Parathyroid adenoma (tissue), 2 donors: ENCODE measurements around the gene GRID1.

Experiments
- H2AFZ ChIP-seq: fragments of 300-600 bp; sonication (generic); one replicate; pipeline ENCODE4 v1.7.0; 2017; ENCODE audit warnings: antibody characterized with exemption, mild to moderate bottlenecking
- H3K27ac ChIP-seq: fragments of 300-600 bp; sonication (generic); one replicate; pipeline ENCODE4 v1.7.0; 2017
- H3K27me3 ChIP-seq: fragments of 300-600 bp; sonication (generic); one replicate; pipeline ENCODE4 v1.7.0; 2017; ENCODE audit warnings: low read length; ENCODE audit not compliant: control insufficient read depth, insufficient read depth
- H3K36me3 ChIP-seq: fragments of 300-600 bp; sonication (generic); one replicate; pipeline ENCODE4 v1.7.0; 2017; ENCODE audit warnings: low read length; ENCODE audit not compliant: control insufficient read depth, insufficient read depth
- H3K4me1 ChIP-seq: fragments of 300-600 bp; sonication (generic); one replicate; pipeline ENCODE4 v1.7.0; 2017; ENCODE audit warnings: control low read depth
- H3K4me2 ChIP-seq: fragments of 300-600 bp; sonication (generic); one replicate; pipeline ENCODE4 v1.7.0; 2017; ENCODE audit warnings: low read length
- H3K4me3 ChIP-seq: fragments of 300-600 bp; sonication (generic); one replicate; pipeline ENCODE4 v1.7.0; 2017; ENCODE audit warnings: low read depth, low read length
- H3K79me2 ChIP-seq: fragments of 300-600 bp; sonication (generic); one replicate; pipeline ENCODE4 v1.7.0; 2017; ENCODE audit warnings: control low read depth
- H3K9ac ChIP-seq: fragments of 300-600 bp; sonication (generic); one replicate; pipeline ENCODE4 v1.7.0; 2017; ENCODE audit warnings: mild to moderate bottlenecking
- H3K9me3 ChIP-seq: fragments of 300-600 bp; sonication (generic); one replicate; pipeline ENCODE4 v1.7.0; 2017; ENCODE audit warnings: low read length; ENCODE audit not compliant: control insufficient read depth
- TF ChIP-seq, protein P1 (sequence below): fragments of 300-600 bp; sonication (generic); IDR thresholded peaks from one replicate; pipeline ENCODE4 v1.7.0; 2017; ENCODE audit warnings: antibody characterized with exemption, mild to moderate bottlenecking
- donor health status: primary hyperparathyroidism.

Gene GRID1

DNA sequence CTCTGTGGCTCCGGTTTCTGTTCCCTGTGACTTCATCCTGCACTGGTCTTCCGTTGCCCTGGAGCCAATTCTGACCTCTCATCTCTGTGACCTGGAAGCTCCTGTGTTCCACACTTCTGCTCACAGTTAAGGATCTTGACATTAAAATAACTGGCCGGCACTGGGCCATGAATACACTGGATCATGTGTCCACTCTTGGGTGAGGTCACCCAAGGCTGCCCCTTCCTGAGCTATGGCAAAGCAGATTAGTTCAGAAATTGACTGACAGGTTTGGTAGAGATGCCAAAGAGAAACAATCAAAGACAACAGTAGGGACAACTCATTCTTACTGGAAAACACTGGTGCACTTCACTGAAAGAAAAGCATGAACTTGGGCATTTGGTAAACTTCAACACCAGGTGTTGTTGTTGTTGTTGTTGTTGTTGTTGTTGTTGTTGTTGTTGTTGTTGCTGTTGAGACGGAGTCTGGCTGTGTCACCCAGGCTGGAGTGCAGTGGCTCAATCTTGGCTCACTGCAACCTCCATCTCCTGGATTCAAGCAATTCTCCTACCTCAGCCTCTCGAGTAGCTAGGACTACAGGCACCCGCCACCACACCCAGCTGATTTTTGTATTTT lies 36.7 kb upstream of the GRID1 start:
- no peaks in the 10 kb centered on the region for H3K27me3 ChIP-seq
- peak overlapping the region; percentile 15 for H3K4me2 ChIP-seq
- no peaks in the 10 kb centered on the region for H3K36me3 ChIP-seq
- no peak overlapping the region for H3K4me3 ChIP-seq
- H3K27ac ChIP-seq: peak overlapping the region; percentile 2
- H3K4me1 ChIP-seq: peaks cover 17% of the 10 kb centered on the region
- H3K79me2 ChIP-seq: no peaks in the 10 kb centered on the region
- H3K9me3 ChIP-seq: no peaks in the 10 kb centered on the region
- H3K9ac ChIP-seq: no peak overlapping the region
- TF ChIP-seq, protein P1, sequence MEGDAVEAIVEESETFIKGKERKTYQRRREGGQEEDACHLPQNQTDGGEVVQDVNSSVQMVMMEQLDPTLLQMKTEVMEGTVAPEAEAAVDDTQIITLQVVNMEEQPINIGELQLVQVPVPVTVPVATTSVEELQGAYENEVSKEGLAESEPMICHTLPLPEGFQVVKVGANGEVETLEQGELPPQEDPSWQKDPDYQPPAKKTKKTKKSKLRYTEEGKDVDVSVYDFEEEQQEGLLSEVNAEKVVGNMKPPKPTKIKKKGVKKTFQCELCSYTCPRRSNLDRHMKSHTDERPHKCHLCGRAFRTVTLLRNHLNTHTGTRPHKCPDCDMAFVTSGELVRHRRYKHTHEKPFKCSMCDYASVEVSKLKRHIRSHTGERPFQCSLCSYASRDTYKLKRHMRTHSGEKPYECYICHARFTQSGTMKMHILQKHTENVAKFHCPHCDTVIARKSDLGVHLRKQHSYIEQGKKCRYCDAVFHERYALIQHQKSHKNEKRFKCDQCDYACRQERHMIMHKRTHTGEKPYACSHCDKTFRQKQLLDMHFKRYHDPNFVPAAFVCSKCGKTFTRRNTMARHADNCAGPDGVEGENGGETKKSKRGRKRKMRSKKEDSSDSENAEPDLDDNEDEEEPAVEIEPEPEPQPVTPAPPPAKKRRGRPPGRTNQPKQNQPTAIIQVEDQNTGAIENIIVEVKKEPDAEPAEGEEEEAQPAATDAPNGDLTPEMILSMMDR: no peak
- H2AFZ ChIP-seq: peak overlapping the region; percentile 99

DNA sequence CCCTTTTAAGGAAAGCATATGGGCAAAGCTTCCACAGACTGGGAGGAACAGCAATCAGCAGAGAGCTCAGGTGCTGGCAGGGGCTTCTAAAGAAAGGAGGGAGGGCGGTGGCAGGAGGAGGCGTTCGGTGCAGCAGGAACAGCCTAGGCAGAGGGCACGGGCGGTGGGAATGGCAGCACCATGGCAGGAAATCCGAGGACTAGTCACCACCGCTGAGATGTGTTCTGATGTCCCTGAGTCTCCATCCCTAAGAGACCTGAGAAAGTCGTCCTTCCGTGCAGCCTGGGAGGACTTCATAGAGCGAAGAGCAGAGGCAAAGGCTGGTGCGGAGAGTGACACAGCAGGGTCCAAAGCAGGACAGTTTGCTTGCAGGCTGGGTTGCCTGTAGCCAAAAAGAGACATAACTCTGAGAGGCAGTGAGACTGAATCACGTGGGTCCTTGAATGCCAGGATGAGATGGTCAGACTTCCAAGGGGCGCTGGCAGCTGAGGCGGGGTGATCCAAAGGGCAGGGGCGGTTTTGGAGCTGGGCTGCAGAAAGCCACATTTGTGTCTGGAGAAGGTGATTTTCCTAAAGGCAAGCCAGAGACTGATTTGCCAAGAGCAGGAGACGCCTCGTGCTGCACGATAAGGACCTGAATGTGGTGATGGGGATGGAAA lies 35.8 kb upstream of the GRID1 start:
- TF ChIP-seq, protein P1: no peak
- no peaks in the 10 kb centered on the region for H3K27me3 ChIP-seq
- H3K27ac ChIP-seq: peak overlapping the region; percentile 2
- peak overlapping the region; percentile 99 for H2AFZ ChIP-seq
- no peaks in the 10 kb centered on the region for H3K79me2 ChIP-seq
- no peaks in the 10 kb centered on the region for H3K36me3 ChIP-seq
- peaks cover 17% of the 10 kb centered on the region for H3K4me1 ChIP-seq
- peak overlapping the region; percentile 31 for H3K4me2 ChIP-seq
- H3K9me3 ChIP-seq: no peaks in the 10 kb centered on the region
- no peak overlapping the region for H3K9ac ChIP-seq
- H3K4me3 ChIP-seq: no peak overlapping the region

DNA sequence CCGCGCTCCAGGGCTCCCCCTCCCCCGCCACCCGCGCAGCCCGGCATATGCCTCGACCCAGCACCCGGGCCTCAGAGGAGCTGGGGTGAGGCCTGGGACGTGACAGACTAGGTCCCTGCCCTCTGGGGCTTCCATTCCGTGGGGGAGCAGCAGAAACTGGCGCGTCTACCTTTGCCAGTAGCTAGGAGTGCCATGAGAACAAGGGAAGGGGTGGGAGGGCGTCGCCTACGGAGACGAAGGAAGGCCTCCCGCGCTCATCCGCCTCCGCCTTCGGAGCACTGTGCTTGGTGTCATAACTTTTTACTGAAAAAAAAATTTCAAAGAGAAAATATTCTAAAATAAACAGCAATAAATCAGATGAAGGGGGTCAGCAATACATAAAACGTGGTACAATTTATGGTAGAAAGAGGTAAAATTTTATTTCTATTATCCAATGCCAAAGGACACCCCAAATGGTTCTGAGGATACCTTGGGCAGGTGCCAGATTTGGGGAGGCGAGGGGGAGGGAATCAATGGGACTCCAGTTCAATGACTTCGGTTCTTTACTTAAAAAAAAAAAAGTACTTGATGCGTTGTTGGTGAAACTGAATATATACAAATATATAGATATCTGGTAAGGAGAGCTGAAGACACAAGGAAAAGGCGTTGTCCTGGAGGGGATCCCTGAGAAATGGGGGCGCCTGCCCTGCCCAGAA lies 35.1 kb upstream of the GRID1 start:
- Histone ChIP-seq H3K27ac (peak overlapping the region; percentile 92), H3K9me3 (no peaks in the 10 kb centered on the region), H3K4me2 (peak overlapping the region; percentile 96), H3K79me2 (no peaks in the 10 kb centered on the region), H3K36me3 (no peaks in the 10 kb centered on the region), H3K4me1 (peaks cover 17% of the 10 kb centered on the region), H3K27me3 (no peaks in the 10 kb centered on the region), H2AFZ (peak overlapping the region; percentile 99), H3K4me3 (peak overlapping the region; percentile 75), H3K9ac (no peak overlapping the region)
- TF ChIP-seq, protein P1: no peak

DNA sequence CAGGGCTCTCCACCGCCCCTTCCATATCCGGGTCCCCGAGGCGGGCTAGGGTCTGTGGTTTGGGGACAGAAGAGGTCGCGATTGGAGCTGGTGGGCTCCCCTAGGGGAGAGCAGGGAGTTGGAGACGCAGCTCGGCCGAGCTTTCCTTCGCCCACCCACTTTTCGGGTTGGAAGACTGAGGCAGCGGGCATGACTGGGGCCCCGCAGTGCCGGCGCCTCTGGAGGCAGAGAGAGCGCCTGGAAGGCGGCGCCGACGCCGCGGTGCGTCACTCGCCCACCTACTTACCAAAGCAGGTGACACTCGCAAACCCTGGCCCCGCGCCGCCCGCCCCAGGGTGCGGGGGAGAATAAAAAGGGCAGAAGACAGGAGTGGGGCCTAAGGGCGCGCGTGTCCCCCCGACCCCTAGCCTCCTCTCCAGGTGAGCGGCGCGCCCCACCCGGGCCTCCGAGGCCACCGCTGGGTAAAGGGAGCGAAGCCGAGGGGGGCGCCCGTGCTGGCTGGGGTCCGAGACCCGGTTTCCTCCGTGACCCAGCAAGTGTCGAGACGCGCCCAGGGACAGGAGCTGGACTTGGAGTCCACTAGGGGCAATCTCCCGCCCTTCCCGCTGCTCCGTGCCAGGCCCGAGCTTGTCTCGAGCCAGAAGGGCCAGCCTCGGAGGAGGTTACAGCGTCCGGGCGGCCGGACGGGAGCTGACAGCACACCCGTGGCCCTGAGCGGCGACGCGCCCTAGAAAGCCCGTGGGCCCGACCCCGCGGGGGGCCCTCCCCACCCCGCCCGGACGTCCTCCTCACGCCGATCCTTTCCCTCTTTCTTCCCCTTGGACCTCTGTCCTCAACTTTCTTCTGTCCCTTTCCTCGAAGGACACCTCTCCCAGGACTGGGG lies 34.4 kb upstream of the GRID1 start:
- no peaks in the 10 kb centered on the region for H3K27me3 ChIP-seq
- peak overlapping the region; percentile 96 for H3K4me2 ChIP-seq
- peak overlapping the region; percentile 92 for H3K27ac ChIP-seq
- peak overlapping the region; percentile 42 for H3K9ac ChIP-seq
- H3K79me2 ChIP-seq: no peaks in the 10 kb centered on the region
- H3K9me3 ChIP-seq: no peaks in the 10 kb centered on the region
- peak overlapping the region; percentile 99 for H2AFZ ChIP-seq
- H3K36me3 ChIP-seq: no peaks in the 10 kb centered on the region
- TF ChIP-seq, protein P1: no peak
- peaks cover 17% of the 10 kb centered on the region for H3K4me1 ChIP-seq
- peak overlapping the region; percentile 75 for H3K4me3 ChIP-seq
